HepG2 (cell line): ENCODE data around the gene TNFRSF18. TPM values are rescaled to one million over a fixed set of nuclear protein-coding genes. Genes with fewer than 3 reads are reported as not detected.

Experiments used
- EEA1 ChIP-seq: sonication (generic); formaldehyde crosslinking; IDR thresholded peaks from 2 replicates; pipeline ENCODE4 v1.5.1; 2020; ENCODE audit warnings: mild to moderate bottlenecking, missing genetic modification reagents, borderline replicate concordance
- IRX3 ChIP-seq: sonication (generic); formaldehyde crosslinking; IDR thresholded peaks from 2 replicates; pipeline ENCODE4 v1.8.1; 2023; ENCODE audit warnings: mild to moderate bottlenecking, low read depth, missing genetic modification reagents, borderline replicate concordance
- MTF2 ChIP-seq: sonication (generic); formaldehyde crosslinking; IDR thresholded peaks from 2 replicates; pipeline ENCODE4 v1.5.0; 2020; ENCODE audit warnings: missing genetic modification reagents, borderline replicate concordance
- MYC ChIP-seq: sonication (generic); formaldehyde crosslinking; IDR thresholded peaks from 2 replicates; pipeline ENCODE4 v1.9.0; 2021; ENCODE audit warnings: missing genetic modification reagents, borderline replicate concordance
- NR2C2 ChIP-seq: sonication (generic); formaldehyde crosslinking; IDR thresholded peaks from 2 replicates; pipeline ENCODE4 v1.4.0; 2020; ENCODE audit warnings: missing genetic modification reagents, mild to moderate bottlenecking, moderate library complexity, borderline replicate concordance
- RBAK ChIP-seq: sonication (generic); formaldehyde crosslinking; IDR thresholded peaks from 2 replicates; pipeline ENCODE4 v1.5.1; 2020; ENCODE audit warnings: mild to moderate bottlenecking, missing genetic modification reagents
- SATB2 ChIP-seq: sonication (generic); formaldehyde crosslinking; IDR thresholded peaks from 2 replicates; pipeline ENCODE4 v1.5.0; 2020; ENCODE audit warnings: missing genetic modification reagents
- SOX5 ChIP-seq: IDR thresholded peaks from 2 replicates; pipeline ENCODE4 v1.6.1; 2016; ENCODE audit warnings: borderline replicate concordance
- SRSF1 ChIP-seq: fragments of 200-400 bp; formaldehyde crosslinking; optimal IDR thresholded peaks from 2 replicates; pipeline ENCODE3; 2017; ENCODE audit warnings: mild to moderate bottlenecking, low read depth, low read length, moderate library complexity
- TAF15 ChIP-seq: fragments of 200-400 bp; formaldehyde crosslinking; IDR thresholded peaks from one replicate; pipeline ENCODE4 v1.6.1; 2018; ENCODE audit warnings: mild to moderate bottlenecking, low read depth, low read length; ENCODE audit not compliant: poor library complexity, severe bottlenecking
- ZBTB33 ChIP-seq: sonication (generic); formaldehyde crosslinking; IDR thresholded peaks from 2 replicates; pipeline ENCODE4 v1.4.0; 2020; ENCODE audit warnings: missing genetic modification reagents
- ZFP1 ChIP-seq: IDR thresholded peaks from 2 replicates; pipeline ENCODE4 v1.6.1; 2016
- ZFP91 ChIP-seq: sonication (generic); formaldehyde crosslinking; IDR thresholded peaks from 2 replicates; pipeline ENCODE4 v1.9.0; 2022; ENCODE audit warnings: missing genetic modification reagents, mild to moderate bottlenecking, borderline replicate concordance
- ZNF138 ChIP-seq: sonication (generic); formaldehyde crosslinking; IDR thresholded peaks from 2 replicates; pipeline ENCODE4 v1.5.0; 2020; ENCODE audit warnings: mild to moderate bottlenecking, low read depth, missing genetic modification reagents
- ZNF382 ChIP-seq: sonication (generic); formaldehyde crosslinking; IDR thresholded peaks from 2 replicates; pipeline ENCODE4 v1.5.0; 2020; ENCODE audit warnings: missing genetic modification reagents, mild to moderate bottlenecking, borderline replicate concordance
- ZNF558 ChIP-seq: sonication (generic); formaldehyde crosslinking; IDR thresholded peaks from 2 replicates; pipeline ENCODE4 v1.9.0; 2022; ENCODE audit warnings: mild to moderate bottlenecking, missing genetic modification reagents, borderline replicate concordance
- ZNF772 ChIP-seq: sonication (generic); formaldehyde crosslinking; IDR thresholded peaks from 2 replicates; pipeline ENCODE4 v1.5.0; 2020; ENCODE audit warnings: mild to moderate bottlenecking, missing genetic modification reagents
- polyA plus RNA-seq, 8 experiments: library from polyadenylated mRNA; depleted of rRNA in 3 of 8; stranded (reverse) in 7 of 8; unstranded in 1 of 8; fragments of >200 nt; fragmentation: Illumina TruSeq in 4 of 8; extraction: Trizol in 4 of 8; gene quantifications; 2 replicates each; pipeline versions ENCODE4 v1.2.1 to v1.2.3, GENCODE V29; 2011 to 2016; ENCODE audit warnings: low read depth in 4 of 8, missing spikeins in 1 of 8, mixed read lengths in 1 of 8; ENCODE audit not compliant: insufficient read depth in 1 of 8
- total RNA-seq, 5 experiments: library from RNA; depleted of rRNA; stranded (reverse); fragments of >200 nt; fragmentation: Illumina TruSeq; extraction: Trizol; gene quantifications; 2 replicates each; pipeline ENCODE4 v1.2.3, GENCODE V29; 2016; ENCODE audit warnings: low read depth in 1 of 5
- TF ChIP-seq, protein P1 (sequence below): sonication (generic); formaldehyde crosslinking; IDR thresholded peaks from 2 replicates; pipeline ENCODE4 v1.5.0; 2020; ENCODE audit warnings: mild to moderate bottlenecking, missing genetic modification reagents, moderate library complexity

TNFRSF18 gene
- total and polyA plus RNA-seq, 2 of the 13 experiments (the other 11 are each of a cell fraction or from before 2014, with no cell fraction given), result not detected

- TF ChIP-seq, protein P1, sequence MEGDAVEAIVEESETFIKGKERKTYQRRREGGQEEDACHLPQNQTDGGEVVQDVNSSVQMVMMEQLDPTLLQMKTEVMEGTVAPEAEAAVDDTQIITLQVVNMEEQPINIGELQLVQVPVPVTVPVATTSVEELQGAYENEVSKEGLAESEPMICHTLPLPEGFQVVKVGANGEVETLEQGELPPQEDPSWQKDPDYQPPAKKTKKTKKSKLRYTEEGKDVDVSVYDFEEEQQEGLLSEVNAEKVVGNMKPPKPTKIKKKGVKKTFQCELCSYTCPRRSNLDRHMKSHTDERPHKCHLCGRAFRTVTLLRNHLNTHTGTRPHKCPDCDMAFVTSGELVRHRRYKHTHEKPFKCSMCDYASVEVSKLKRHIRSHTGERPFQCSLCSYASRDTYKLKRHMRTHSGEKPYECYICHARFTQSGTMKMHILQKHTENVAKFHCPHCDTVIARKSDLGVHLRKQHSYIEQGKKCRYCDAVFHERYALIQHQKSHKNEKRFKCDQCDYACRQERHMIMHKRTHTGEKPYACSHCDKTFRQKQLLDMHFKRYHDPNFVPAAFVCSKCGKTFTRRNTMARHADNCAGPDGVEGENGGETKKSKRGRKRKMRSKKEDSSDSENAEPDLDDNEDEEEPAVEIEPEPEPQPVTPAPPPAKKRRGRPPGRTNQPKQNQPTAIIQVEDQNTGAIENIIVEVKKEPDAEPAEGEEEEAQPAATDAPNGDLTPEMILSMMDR, result no peak
- TF ChIP-seq ZFP91 (CRISPR knock-in tag) (no peak), ZNF138 (CRISPR knock-in tag) (0 out of 2 replicates have a peak, but pooled peaks have one; percentile 60), MTF2 (CRISPR knock-in tag) (no peak), ZBTB33 (CRISPR knock-in tag) (no peak), ZFP1 (CRISPR knock-in tag) (no peak), ZNF772 (CRISPR knock-in tag) (0 out of 2 replicates have a peak, but pooled peaks have one; percentile 10), TAF15 (peak; percentile 52), EEA1 (CRISPR knock-in tag) (no peak), ZNF558 (CRISPR knock-in tag) (0 out of 2 replicates have a peak, but pooled peaks have one; percentile 5), RBAK (CRISPR knock-in tag) (no peak), ZNF382 (CRISPR knock-in tag) (no peak), IRX3 (CRISPR knock-in tag) (no peak), SRSF1 (peak; percentile 19), SATB2 (CRISPR knock-in tag) (no peak), MYC (CRISPR knock-in tag) (no peak), NR2C2 (CRISPR knock-in tag) (0 out of 2 replicates have a peak, but pooled peaks have one; percentile 19), SOX5 (no peak)
Observed at GRCh38 chr1:1164361-1164700, 42.1 kb downstream of the TNFRSF18 start (continued).
